Measurements from ENCODE around the gene MDN1.

- TF ChIP-seq POLR2A (IDR thresholded peaks at IDR 0.05) = no peak
- no peak for TF ChIP-seq CTCF (IDR thresholded peaks at IDR 0.05)
These were observed 223.5 kb downstream of the MDN1 start for GRCh38 chr6:89596056-89596455.
